NOMO-1 treated with DMSO at 0.1 percent for 48 hours (cell line): Measurements from ENCODE around the gene TBC1D24.
"Not testable (repeated sequence)": the region's sequence is repeated elsewhere in the genome, so short reads cannot be mapped to it uniquely, and the experiment has no call there.

Experiments
- DNase-seq: peaks from one replicate; lab custom pipeline; 2025; ENCODE audit not compliant: unreplicated experiment; lab: John Stamatoyannopoulos, UW

The TBC1D24 gene

DNA sequence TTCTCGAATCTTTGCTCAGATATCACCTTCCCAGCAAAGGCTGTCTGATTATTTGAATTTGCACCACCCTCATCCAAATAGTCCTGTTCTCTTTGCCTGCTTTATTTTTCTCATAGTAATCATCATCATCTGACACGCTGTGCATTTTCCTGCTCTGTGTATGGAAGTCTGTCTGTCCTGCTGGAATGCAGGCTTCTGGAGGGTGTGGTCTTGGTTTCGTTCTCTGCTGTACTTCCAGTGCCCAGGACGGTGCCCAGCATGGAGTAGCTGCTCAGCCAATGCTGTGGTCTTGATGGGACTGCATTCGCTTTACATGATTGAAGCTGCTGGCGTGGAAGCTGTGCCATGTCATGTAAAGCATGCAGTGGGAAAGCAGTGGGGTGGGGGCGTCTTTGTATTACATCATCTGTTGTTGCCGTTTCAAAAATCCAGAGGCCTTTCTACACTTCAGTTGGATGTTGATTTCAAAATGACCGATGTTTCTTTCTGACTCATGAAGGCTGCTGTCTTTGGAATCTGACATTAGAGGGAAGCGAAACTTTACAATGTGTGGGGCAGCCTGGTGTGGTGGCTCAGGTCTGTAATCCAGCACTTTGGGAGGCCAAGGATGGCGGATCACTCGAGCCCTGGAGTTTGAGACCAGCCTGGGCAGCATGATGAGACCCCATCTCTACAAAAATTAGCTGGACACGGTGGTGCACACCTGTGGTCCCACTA is 79.9 kb downstream of the TBC1D24 start:
- not testable (repeated sequence) for DNase-seq
